Fibroblast of the aortic adventitia (primary cell): ENCODE data around the gene GNA12. TPM values are rescaled to one million over a fixed set of nuclear protein-coding genes. Genes with fewer than 3 reads are reported as not detected.

Experiments
- DNase-seq: peaks from one replicate; pipeline ENCODE4 v3.0.0-alpha.2; 2010; ENCODE audit warnings: low read depth
- H3K4me3 ChIP-seq: 2 replicates; pipeline ENCODE4 v1.5.1; 2011; ENCODE audit warnings: low read depth, mild to moderate bottlenecking, control low read depth, low read length, moderate library complexity
- CTCF ChIP-seq: IDR thresholded peaks from 2 replicates; pipeline ENCODE4 v1.5.1; 2011; ENCODE audit warnings: mild to moderate bottlenecking, low read length, control low read depth, inconsistent platforms; ENCODE audit not compliant: insufficient read depth
- total RNA-seq: library from RNA; depleted of rRNA; stranded (reverse); fragments of >200 nt; gene quantifications from 2 replicates; pipeline ENCODE4 v1.2.3, GENCODE V29; 2012; ENCODE audit warnings: low replicate concordance

Gene GNA12
- total RNA-seq, 1 donor: 16.2 TPM

- DNase-seq: no peak
- TF ChIP-seq CTCF: no peak
- no peak overlapping the region for H3K4me3 ChIP-seq
Observed at GRCh38 chr7:2691011-2691707, 152.9 kb downstream of the GNA12 start.

GRCh38 chr7:2689951-2690705, 154.0 kb downstream of the GNA12 start:
- no peak for TF ChIP-seq CTCF
- H3K4me3 ChIP-seq: no peak overlapping the region
- DNase-seq: peak; percentile 31

- H3K4me3 ChIP-seq: no peak overlapping the region
- TF ChIP-seq CTCF: no peak
- DNase-seq: no peak
Observed at GRCh38 chr7:2689343-2689847, 154.7 kb downstream of the GNA12 start.

GRCh38 chr7:2688409-2689342, 155.4 kb downstream of the GNA12 start:
- no peak overlapping the region for H3K4me3 ChIP-seq
- TF ChIP-seq CTCF: no peak
- DNase-seq: no peak

GRCh38 chr7:2687881-2688318, 156.2 kb downstream of the GNA12 start, which contains the start of gene AMZ1:
Gene AMZ1 (plus strand): TSS chr7:2688202. CDS start chr7:2700452, 12,250 bp downstream.
- DNase-seq: no peak
- TF ChIP-seq CTCF: no peak
- peak within 1 kb of the TSS; percentile 28 for H3K4me3 ChIP-seq

GRCh38 chr7:2687338-2687869, 156.7 kb downstream of the GNA12 start:
- no peak overlapping the region for H3K4me3 ChIP-seq
- TF ChIP-seq CTCF: no peak
- DNase-seq: no peak
